Cardiac muscle cell (in vitro differentiated cells and primary cell): ENCODE measurements around the gene TRIOBP. TPM values are rescaled to one million over a fixed set of nuclear protein-coding genes. Genes with fewer than 3 reads are reported as not detected.

Source experiments
- DNase-seq, 2 donors: peaks; one replicate each; pipeline versions ENCODE4 v3.0.0 to v3.0.0-alpha.2; 2010 to 2017; ENCODE audit warnings: low read depth in 1 of 2, low spot score in 1 of 2
- H3K27ac ChIP-seq: fragments of 200-600 bp; sonication (generic); 2 replicates; pipeline ENCODE4 v1.5.1; 2016
- H3K27me3 ChIP-seq: fragments of 200-600 bp; sonication (generic); 2 replicates; pipeline ENCODE4 v1.6.0; 2016; ENCODE audit warnings: control low read depth
- H3K36me3 ChIP-seq: fragments of 200-600 bp; sonication (generic); 2 replicates; pipeline ENCODE4 v1.5.1; 2016; ENCODE audit warnings: control low read depth
- H3K4me1 ChIP-seq: fragments of 200-600 bp; sonication (generic); 2 replicates; pipeline ENCODE4 v1.8.1; 2017; ENCODE audit warnings: low read depth, mild to moderate bottlenecking, mixed run types
- H3K4me3 ChIP-seq: fragments of 200-600 bp; sonication (generic); 2 replicates; pipeline ENCODE4 v1.5.1; 2016; ENCODE audit warnings: mild to moderate bottlenecking
- H3K9me3 ChIP-seq: fragments of 200-600 bp; sonication (generic); 2 replicates; pipeline ENCODE4 v1.5.1; 2017; ENCODE audit warnings: low read depth, mild to moderate bottlenecking, control low read depth
- CTCF ChIP-seq: IDR thresholded peaks from 2 replicates; pipeline ENCODE4 v1.5.1; 2012; ENCODE audit warnings: low read depth, mild to moderate bottlenecking, low read length
- polyA plus RNA-seq: library from polyadenylated mRNA; unstranded; fragments of >200 nt; fragmentation: Nextera tagmentation; extraction: Ambion mirVana; gene quantifications from 2 replicates; pipeline ENCODE4 v1.2.1, GENCODE V29; 2016
- total RNA-seq: library from RNA; depleted of rRNA; stranded (reverse); fragments of >200 nt; gene quantifications from 2 replicates; pipeline ENCODE4 v1.2.3, GENCODE V29; 2016

Gene TRIOBP
- total and polyA plus RNA-seq, 2 experiments from 2014 or later = 150 to 202 TPM

DNA sequence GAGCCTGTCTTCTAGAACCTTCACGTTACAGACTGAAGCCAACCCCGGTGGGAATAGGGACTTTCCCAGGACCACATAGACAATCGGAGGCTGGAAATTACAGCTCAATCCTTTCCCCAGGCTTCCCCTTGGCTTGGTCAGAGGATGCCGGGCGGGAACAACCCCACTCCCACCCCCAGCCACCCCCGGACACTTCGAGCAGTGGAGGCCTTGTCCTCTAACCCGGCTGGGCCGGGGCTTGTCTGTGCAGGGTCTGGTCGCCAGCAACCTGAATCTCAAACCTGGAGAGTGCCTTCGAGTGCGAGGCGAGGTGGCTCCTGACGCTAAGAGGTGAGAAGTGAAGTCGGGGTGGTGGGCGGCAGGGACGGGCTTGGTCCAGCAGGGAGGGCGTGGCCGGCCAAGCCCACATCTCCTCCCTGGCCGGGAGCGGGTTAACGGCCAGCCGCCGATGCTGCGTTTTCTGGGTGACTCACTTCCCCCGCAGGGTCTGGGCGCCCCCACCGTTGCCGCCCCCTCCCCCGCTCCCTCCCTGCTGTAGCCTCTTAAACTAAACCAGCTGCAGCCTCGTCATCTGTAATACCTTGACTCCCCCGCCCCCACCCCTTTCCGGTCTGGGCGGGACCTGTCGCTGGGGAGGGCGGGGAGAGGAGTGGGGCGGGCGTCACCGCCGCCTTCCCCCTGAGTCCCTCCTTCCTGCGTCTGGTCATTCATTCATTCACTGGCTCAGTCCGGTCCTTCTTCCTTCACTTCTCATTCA is 19.9 kb upstream of the TRIOBP start:
- Histone ChIP-seq H3K27me3 (no peaks in the 10 kb centered on the region), H3K27ac (no peak overlapping the region)

DNA sequence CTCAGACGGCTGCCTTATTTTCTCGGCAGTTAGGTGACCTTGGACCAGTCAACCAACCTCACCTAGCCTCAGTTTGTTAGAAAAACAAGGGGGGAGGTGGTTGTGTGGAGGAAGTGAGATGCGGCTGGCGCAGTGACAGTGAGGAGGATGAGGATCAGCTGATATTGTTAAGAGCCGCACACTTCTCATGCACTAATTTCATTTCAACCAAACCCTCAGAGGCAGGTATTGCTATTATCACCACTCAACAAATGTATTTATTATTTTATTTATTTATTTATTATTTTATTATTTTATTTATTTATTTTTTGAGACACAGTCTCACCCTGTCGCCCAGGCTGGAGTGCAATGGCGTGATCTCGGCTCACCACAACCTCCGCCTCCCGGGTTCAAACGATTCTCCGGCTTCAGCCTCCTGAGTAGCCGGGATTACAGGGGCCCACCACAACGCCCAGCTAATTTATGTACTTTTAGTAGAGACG is 19.3 kb upstream of the TRIOBP start:
- Histone ChIP-seq H3K4me3 (peak overlapping the region; percentile 35), H3K27me3 (no peaks in the 10 kb centered on the region), H3K4me1 (peaks cover 3% of the 10 kb centered on the region), H3K9me3 (no peaks in the 10 kb centered on the region), H3K36me3 (no peaks in the 10 kb centered on the region), H3K27ac (no peak overlapping the region)
- TF ChIP-seq CTCF = no peak
- DNase-seq = no peak

More for the DNA sequence above, 19.9 kb upstream of the TRIOBP start:
- H3K4me1 ChIP-seq = peaks cover 3% of the 10 kb centered on the region
- H3K4me3 ChIP-seq = peak overlapping the region; percentile 35
- no peaks in the 10 kb centered on the region for H3K36me3 ChIP-seq
- peak; percentile 60 to 98 for DNase-seq
- no peaks in the 10 kb centered on the region for H3K9me3 ChIP-seq
- no peak for TF ChIP-seq CTCF

- TF ChIP-seq CTCF = no peak
- H3K27ac ChIP-seq = no peak overlapping the region
- H3K4me3 ChIP-seq = no peak overlapping the region
- no peaks in the 10 kb centered on the region for H3K9me3 ChIP-seq
- H3K4me1 ChIP-seq = peaks cover 3% of the 10 kb centered on the region
- H3K27me3 ChIP-seq = no peaks in the 10 kb centered on the region
- no peak for DNase-seq
- no peaks in the 10 kb centered on the region for H3K36me3 ChIP-seq
Measured at GRCh38 chr22:37678372-37678771, 18.5 kb upstream of the TRIOBP start.

GRCh38 chr22:37679670-37680069 is 17.2 kb upstream of the TRIOBP start:
- Histone ChIP-seq H3K9me3 (no peaks in the 10 kb centered on the region), H3K4me1 (peaks cover 3% of the 10 kb centered on the region), H3K27me3 (no peaks in the 10 kb centered on the region), H3K27ac (no peak overlapping the region), H3K36me3 (no peaks in the 10 kb centered on the region), H3K4me3 (no peak overlapping the region)
- TF ChIP-seq CTCF = no peak
- DNase-seq = no peak

- no peaks in the 10 kb centered on the region for H3K27me3 ChIP-seq
- no peak overlapping the region for H3K4me3 ChIP-seq
- no peak for TF ChIP-seq CTCF
- no peak for DNase-seq
- no peaks in the 10 kb centered on the region for H3K9me3 ChIP-seq
- H3K4me1 ChIP-seq = peaks cover 3% of the 10 kb centered on the region
- no peaks in the 10 kb centered on the region for H3K36me3 ChIP-seq
- no peak overlapping the region for H3K27ac ChIP-seq
Measured at GRCh38 chr22:37680191-37680851, 16.5 kb upstream of the TRIOBP start.
